Measurements from ENCODE around the gene NADK2.
"Not testable (repeated sequence)": the region's sequence is repeated elsewhere in the genome, so short reads cannot be mapped to it uniquely, and the experiment has no call there.

Gene NADK2

GRCh38 chr5:36206913-36207312 is 34.8 kb downstream of the NADK2 start:
- DNase-seq (ENCODE audit: low spot score): no peak

DNA sequence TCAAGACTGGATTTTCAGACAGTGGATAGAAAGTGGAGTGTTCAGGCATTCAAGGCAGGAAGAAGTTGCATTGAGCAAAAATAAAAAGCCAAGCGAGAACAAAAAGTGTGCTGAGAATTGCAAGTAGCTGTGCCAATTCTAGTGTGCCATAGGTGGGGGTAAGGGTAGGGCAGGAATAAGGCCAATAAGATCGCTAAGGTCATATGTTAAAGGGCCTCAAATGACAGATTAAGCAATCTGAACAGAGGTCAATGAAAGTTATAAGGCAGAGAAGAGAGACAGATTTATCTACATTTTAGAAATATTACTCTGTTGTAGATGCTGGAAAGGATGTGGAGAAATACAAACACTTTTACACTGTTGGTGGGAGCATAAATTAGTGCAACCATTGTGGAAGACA is 36.4 kb downstream of the NADK2 start:
- no peak for DNase-seq (ENCODE audit: low spot score)

DNA sequence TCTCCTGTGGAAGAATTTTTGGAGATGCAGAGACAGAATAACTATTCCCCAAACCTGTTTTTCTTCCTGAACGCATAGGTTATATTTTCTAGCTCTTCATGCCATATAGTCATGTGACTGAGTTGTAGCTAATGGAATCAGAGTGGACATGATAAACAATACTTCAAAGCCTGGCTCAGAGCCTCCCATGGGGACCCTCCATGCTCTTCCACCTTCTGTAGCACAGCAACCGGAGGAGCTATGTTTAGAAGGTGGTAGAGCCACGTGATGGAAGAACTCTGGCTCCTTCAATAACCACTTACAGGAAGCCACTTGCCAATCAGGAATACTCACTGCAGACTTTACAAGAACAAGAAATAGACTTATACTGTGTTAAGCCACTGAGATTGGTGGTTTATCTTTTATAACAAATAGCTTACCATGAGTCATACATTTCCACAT is 39.2 kb downstream of the NADK2 start:
- no peak for DNase-seq (ENCODE audit: low spot score)

DNA sequence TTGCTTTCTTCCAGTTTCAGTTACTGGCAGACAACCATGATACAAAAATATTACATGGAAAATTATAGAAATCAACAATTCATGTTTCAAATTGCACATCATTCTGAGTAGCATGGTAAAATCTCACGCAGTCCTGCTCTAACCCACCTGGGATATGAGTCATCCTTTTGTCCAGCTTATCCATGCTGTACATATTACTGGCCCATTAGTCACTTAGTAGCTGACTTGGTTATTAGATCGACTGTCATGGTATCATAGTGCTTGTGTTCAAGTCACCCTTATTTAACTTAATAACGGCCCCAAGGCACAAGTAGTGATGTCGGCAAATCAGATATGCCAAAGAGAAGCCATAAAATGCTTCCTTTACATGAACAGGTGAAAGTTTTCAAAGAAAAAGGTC is 41.2 kb downstream of the NADK2 start:
- no peak for DNase-seq (ENCODE audit: low spot score)

GRCh38 chr5:36199620-36200019 is 42.1 kb downstream of the NADK2 start:
- no peak for DNase-seq (ENCODE audit: low spot score)

- not testable (repeated sequence) for DNase-seq (ENCODE audit: low spot score)
Measured at GRCh38 chr5:36198783-36199182, 42.9 kb downstream of the NADK2 start.

DNA sequence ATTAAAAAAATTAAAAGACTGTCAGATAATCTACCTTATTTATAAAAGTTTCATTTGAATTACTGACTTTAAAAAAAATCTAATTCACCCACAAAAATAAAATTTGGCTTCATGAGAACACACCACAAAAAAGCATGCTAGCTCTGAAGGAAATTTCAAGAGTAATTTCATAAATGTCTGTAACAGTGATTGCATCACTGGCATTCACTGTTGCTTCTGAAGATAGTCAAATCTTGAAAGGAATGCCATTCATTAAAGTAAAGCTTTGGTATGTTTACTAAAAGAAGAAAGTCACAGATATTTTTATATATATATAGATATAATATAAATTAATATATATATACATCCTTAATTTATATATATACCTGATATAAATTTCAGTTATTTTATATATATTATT is 43.4 kb downstream of the NADK2 start:
- DNase-seq (ENCODE audit: low spot score): no peak

GRCh38 chr5:36193746-36194145 is 48.0 kb downstream of the NADK2 start:
- no peak for DNase-seq (ENCODE audit: low spot score)

GRCh38 chr5:36184408-36184807 is 57.3 kb downstream of the NADK2 start:
- not testable (repeated sequence) for DNase-seq (ENCODE audit: low spot score)

- no peak for DNase-seq (ENCODE audit: low spot score)
Measured at GRCh38 chr5:36181774-36182173, 60.0 kb downstream of the NADK2 start.

GRCh38 chr5:36180556-36181350 is 61.0 kb downstream of the NADK2 start:
- no peak for DNase-seq (ENCODE audit: low spot score)

DNA sequence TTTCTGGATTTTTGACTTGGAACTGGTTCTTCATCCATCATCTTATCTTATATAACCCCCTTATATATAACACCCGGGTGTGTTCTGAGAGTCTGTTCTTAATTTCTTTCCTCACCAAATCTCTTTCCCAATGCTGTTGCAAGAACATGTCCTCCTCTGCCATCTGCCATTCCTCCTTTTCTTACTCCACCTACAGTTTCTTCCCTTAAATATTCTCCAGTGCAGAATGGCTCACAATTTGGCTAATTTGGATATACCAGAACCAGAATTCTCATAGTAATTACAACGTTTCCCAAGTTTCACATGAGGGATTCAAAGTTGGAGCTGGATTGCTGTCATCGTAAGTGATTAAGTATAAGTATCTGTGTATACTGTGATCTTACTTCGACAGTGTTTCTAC is 61.8 kb downstream of the NADK2 start:
- DNase-seq (ENCODE audit: low spot score): no peak

- DNase-seq (ENCODE audit: low spot score): no peak
Measured at GRCh38 chr5:36178524-36178890, 63.2 kb downstream of the NADK2 start.

GRCh38 chr5:36177715-36178523 is 63.8 kb downstream of the NADK2 start:
- DNase-seq (ENCODE audit: low spot score): no peak

DNA sequence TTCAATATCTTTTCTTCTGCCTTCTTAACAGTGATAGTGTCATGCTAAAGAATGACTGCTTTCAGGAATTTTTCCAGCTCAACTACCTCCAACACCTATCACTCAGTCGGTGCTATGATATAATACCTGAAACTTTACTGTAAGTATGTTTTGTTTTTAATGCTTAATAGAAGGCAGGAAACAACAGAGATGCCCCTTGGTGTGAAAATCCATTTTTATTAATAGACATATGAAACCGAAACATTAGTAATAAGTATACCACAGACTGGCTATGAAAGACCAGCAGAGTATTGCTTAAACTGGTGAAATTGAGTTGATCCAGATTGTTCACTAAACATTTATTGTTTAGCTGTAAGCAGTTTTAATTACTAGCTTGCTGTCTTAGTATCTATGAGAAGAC is 64.6 kb downstream of the NADK2 start:
- DNase-seq (ENCODE audit: low spot score): no peak

GRCh38 chr5:36175043-36175442 is 66.7 kb downstream of the NADK2 start:
- DNase-seq (ENCODE audit: low spot score): no peak

DNA sequence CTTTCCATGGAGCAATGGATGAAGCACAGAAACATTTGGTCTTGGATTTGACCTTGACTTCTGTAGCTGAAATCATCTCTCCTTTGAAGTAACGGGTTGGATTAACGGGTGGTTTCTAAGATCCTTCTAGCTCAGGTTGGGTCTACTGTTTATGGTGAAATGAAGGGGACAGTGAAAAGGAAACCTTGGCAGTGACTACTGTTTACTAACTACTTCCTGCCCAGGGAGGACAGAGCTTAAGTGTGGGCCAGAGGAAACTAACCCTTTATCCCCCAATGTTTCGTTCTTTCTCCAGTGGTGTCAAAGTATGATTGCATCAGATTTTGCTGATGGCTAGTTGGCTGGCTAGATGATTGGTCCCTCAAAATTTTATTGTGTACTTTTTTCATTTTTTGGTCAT is 67.6 kb downstream of the NADK2 start:
- DNase-seq (ENCODE audit: low spot score): no peak

DNA sequence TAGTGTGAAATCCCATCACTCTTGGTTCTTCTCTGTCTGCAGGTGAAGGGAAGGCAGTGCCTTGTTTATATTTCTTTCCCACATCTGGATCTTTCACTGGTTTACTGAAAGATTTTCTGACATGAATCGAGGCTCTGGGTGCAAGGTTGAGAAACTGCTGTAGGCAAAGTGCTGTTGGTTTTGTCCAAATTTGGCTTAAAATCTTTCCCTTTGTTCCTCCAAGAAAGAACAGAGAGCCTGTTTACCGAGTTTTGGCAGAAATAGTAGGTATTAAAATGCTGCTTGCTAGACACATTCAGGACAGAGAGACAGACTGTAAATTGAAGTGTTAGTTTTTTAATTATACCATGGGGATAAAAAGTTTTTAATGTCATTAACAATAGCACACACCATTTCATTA is 68.3 kb downstream of the NADK2 start:
- no peak for DNase-seq (ENCODE audit: low spot score)

- no peak for DNase-seq (ENCODE audit: low spot score)
Measured at GRCh38 chr5:36172599-36172998, 69.1 kb downstream of the NADK2 start.

DNA sequence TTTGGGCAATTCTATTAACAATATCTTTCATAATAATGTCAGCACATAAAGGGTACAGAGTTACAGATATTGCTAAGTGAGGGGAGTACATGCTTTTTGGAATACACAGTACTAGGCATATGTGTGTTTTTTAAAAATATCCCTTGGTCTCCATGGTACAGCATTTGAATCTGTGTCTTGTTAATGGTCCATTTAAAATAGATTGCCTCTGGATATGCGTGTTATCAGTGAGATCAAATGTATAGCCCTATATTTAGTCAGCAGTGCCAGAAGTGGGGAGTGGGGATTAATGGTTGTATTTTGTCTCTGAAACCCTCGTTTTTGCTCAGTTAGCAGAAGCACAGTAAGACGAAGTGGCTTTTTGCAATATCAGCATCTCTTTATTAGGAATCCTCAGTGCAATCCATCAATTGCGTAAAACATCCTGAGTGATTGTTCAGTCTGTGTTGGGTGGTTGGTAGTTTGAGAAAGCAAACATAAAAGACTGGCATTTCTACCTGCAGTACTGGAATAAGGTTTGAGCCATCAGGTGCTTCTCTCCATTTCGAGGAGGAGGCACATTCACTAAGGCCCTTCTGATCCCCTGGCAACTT is 70.8 kb downstream of the NADK2 start:
- DNase-seq (ENCODE audit: low spot score): no peak

GRCh38 chr5:36168737-36169136 is 73.0 kb downstream of the NADK2 start:
- DNase-seq (ENCODE audit: low spot score): no peak

GRCh38 chr5:36164461-36164860 is 77.3 kb downstream of the NADK2 start:
- no peak for DNase-seq (ENCODE audit: low spot score)

Data from activated CD4-positive, alpha-beta T cell treated with anti-CD3 and anti-CD28 coated beads, Interleukin-2, Interleukin-4, amounts not matched to agents 100 ng/mL and 50 ng/mL, durations not matched to agents 16 hours and 8 hours (primary cell).